GM18526 (cell line): ENCODE results near the gene MESP1.

Experiments
- POLR2A ChIP-seq: IDR thresholded peaks from 3 replicates; pipeline ENCODE4 v1.6.1; 2011; ENCODE audit not compliant: insufficient read length; ENCODE audit errors: extremely low read depth

The MESP1 gene

GRCh38 chr15:89769366-89769765 is 18.3 kb upstream of the MESP1 start:
- TF ChIP-seq POLR2A = no peak

GRCh38 chr15:89768071-89768500 is 17.0 kb upstream of the MESP1 start:
- no peak for TF ChIP-seq POLR2A

GRCh38 chr15:89767411-89767915 is 16.4 kb upstream of the MESP1 start:
- TF ChIP-seq POLR2A = no peak

- TF ChIP-seq POLR2A = no peak
Measured at GRCh38 chr15:89766357-89767311, 15.6 kb upstream of the MESP1 start.

GRCh38 chr15:89765694-89766093 is 14.6 kb upstream of the MESP1 start:
- TF ChIP-seq POLR2A = no peak

- no peak for TF ChIP-seq POLR2A
Measured at GRCh38 chr15:89761929-89762328, 10.9 kb upstream of the MESP1 start.

- TF ChIP-seq POLR2A = no peak
Measured at GRCh38 chr15:89761009-89761831, 10.2 kb upstream of the MESP1 start.

- no peak for TF ChIP-seq POLR2A
Measured at GRCh38 chr15:89760303-89761008, 9.4 kb upstream of the MESP1 start.

- no peak for TF ChIP-seq POLR2A
Measured at GRCh38 chr15:89759835-89760234, 8.8 kb upstream of the MESP1 start.

GRCh38 chr15:89758981-89759380 is 7.9 kb upstream of the MESP1 start:
- no peak for TF ChIP-seq POLR2A

GRCh38 chr15:89758283-89758682 is 7.2 kb upstream of the MESP1 start:
- no peak for TF ChIP-seq POLR2A

- TF ChIP-seq POLR2A = no peak
Measured at GRCh38 chr15:89756897-89757296, 5.8 kb upstream of the MESP1 start.

- TF ChIP-seq POLR2A = no peak
Measured at GRCh38 chr15:89755701-89756100, 4.7 kb upstream of the MESP1 start.

GRCh38 chr15:89754361-89755154 is 3.5 kb upstream of the MESP1 start:
- TF ChIP-seq POLR2A = no peak
